CD4-positive, alpha-beta T cell treated with Interleukin-21 for 1 hour (primary cell): ENCODE results near the gene VKORC1L1.
A peak's percentile ranks its signal among the peaks of the same experiment; 100 is the strongest.
"Not testable (repeated sequence)": the region's sequence is repeated elsewhere in the genome, so short reads cannot be mapped to it uniquely, and the experiment has no call there.

Source experiments
- DNase-seq: peaks from one replicate; pipeline ENCODE4 v3.0.0-alpha.2; 2020

Gene VKORC1L1

DNA sequence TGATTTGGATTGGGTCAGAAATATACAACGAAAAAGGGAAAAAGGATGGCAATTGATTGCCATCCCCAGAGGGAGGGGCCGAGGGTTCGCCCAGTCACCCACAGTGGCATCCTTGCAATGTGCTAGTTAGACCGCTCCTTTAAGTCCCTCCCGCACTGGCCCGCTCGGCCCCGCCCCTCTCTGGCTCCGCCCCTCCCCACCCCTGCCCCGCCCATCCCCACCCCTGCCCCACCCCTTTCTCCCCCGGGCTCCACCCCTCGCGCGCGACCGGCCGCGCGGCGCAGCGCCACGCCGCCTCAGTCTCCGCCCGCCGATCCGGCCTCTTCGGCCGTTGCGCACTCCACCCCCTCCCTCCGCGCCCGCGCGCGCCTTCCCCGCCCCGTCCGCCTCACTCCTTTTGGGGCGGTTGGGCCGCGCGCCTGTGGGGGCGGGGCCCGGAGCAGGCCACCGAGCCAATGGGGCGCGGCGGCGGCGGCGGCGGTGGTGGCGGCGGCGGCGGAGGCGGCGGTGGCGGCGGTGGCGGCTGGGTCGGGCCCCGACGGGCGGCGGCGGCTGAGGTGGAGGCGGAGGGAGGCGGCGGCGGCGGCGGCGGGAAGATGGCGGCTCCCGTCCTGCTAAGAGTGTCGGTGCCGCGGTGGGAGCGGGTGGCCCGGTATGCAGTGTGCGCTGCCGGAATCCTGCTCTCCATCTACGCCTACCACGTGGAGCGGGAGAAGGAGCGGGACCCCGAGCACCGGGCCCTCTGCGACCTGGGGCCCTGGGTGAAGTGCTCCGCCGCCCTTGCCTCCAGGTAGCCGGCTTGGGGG is at the start of gene VKORC1L1:
Gene VKORC1L1 (plus strand): TSS at position 299 of the 806 bp plus-strand sequence. CDS start 298 bp downstream, at position 597.
- DNase-seq, result peak; percentile 96

- no peak for DNase-seq
These were observed 45.5 kb upstream of the VKORC1L1 start for GRCh38 chr7:65827366-65827765.

- DNase-seq, result no peak
These were observed 40.6 kb upstream of the VKORC1L1 start for GRCh38 chr7:65832281-65832680.

DNA sequence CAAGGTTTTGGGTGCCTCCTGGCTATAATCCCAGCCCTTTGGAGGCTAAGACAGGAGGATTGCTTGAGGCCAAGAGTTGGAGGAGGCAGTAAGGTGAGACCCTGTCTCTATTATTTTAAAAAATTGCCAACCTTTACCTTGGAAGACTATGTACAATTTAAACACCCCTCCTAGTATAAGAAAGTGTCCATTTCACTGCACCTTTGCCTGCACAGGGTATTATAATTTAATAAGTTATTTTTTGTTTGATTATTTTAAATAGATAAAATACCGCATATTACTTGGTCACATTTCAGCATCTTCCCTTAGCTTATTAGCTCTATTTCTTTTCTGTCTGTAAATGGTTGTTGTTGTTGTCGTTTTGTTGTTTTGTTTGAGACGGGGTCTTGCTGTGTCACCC is 36.2 kb upstream of the VKORC1L1 start:
- DNase-seq, result not testable (repeated sequence)

DNA sequence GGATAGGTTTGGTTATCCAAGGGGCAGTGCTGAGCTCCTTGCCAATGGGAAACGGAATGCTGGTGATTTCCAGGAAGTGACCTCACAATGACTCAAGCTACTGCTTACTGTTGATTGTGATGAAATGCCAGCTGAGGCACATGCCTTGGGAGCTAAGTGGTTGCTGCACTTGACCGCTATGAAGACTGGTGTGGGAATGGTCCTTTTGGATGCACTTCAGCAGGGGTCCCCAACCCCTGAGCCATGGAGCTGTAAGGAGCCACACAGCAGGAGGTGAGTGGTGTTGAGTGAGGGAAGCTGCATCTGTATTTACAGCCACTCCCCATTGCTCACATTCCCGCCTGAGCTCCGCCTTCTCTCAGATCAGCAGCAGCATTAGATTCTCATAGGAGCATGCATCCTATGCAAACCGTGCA is 35.3 kb upstream of the VKORC1L1 start:
- not testable (repeated sequence) for DNase-seq

DNA sequence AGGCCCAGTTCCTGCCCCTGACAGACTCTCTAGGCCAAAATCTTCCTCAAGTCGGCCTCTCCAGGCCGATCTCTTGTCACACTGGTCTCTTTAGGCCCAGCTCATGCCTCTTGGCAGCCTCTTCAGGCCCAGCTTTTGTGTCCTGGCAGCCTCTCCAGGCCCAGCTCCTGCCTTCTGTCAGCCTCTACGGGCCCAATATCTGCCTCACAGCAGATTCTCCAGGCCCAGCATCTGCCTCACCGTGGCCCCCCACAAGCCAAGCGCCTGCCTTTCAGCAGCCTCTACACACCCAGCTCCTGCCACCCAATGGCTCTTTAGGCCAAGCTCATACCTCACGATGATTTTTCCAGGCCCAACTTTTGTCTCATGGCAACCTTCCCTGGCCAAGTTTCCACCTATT is 33.0 kb upstream of the VKORC1L1 start:
- DNase-seq, result no peak

- DNase-seq, result no peak
These were observed 32.4 kb upstream of the VKORC1L1 start for GRCh38 chr7:65840446-65840845.

DNA sequence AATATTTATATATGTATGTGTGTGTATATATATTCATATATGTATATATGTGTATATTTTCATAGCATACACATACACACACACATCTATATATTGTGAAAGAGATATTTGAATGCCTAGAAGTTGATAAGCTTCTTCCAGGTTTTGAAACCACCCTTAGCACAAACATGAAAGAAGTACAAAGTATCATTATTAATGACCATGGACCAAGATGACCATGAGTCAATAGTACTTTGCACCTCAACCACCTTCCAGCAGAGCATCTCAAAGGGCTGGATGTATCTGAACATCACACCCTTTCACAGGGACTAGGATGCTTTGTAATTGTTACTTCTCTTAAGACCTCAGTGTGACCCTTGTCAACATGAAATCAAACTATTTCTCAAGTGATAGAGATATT is 29.3 kb upstream of the VKORC1L1 start:
- not testable (repeated sequence) for DNase-seq

- DNase-seq, result no peak
These were observed 26.8 kb upstream of the VKORC1L1 start for GRCh38 chr7:65846008-65846570.

DNA sequence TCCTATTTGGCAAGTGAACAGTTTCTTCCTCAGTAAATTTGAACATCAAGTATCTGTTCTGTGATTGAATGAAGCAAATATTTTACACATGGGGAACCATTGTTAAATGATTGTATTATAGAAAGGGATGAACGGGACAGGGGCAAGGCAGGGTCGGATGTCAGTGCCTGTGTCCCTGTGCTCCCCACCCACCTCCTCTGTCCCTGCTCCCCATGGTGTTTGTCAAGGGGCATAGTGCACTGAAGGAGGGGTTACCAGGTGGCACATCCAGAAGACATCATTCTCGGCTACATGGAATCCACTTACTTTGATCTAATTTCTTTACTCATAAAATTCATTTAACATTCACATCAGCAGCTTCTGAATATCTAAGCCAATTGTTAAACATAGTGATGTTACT is 19.4 kb upstream of the VKORC1L1 start:
- DNase-seq, result not testable (repeated sequence)

DNA sequence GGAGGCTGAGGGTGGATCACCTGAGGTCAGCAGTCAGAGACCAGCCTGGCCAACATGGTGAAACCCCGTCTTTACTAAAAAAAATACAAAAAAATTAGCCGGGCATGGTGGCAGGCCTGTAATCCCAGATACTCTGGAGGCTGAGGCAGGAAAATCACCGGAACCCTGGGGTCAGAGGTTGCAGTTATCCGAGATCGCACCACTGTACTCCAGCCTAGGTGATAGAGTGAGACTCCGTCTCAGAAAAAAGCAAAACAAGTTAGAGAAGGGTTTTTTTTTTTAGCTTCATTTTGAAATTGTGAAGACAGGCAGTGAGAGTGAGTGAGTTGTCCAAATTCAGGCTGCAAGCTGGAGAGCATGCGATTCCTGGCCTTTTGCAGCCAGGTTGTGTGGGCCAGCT is 19.0 kb upstream of the VKORC1L1 start:
- DNase-seq, result not testable (repeated sequence)

DNA sequence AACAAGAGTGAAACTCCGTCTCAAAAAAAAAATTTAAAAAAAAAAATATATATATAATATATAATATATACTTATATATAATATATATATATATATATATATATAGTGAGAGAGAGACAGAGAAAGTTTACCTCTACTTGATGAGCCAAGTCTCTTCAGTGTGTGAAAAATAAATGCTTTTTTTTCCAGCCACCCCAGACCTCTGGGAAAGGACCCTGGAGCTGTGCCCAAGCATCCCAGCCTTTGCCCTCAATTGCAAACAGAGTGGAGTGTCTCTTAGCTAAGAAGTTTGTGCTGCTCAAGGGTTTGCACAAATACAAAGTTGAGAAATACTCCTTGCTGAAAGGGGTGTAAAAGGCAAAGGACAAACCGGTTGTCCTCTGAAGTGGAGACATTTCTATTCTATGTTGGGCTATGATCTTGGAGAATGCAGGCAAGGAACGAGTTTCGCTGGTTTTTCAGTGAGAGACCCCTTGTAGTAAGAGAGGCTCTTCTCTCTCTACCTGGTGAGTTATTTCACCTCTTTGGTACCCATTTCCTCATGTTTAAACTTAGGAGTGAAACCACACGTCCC is 15.5 kb upstream of the VKORC1L1 start:
- DNase-seq, result not testable (repeated sequence)

GRCh38 chr7:65858660-65859059 is 14.2 kb upstream of the VKORC1L1 start:
- not testable (repeated sequence) for DNase-seq

- not testable (repeated sequence) for DNase-seq
These were observed 6.6 kb upstream of the VKORC1L1 start for GRCh38 chr7:65866244-65866643.

- not testable (repeated sequence) for DNase-seq
These were observed 5.2 kb upstream of the VKORC1L1 start for GRCh38 chr7:65867681-65868080.

GRCh38 chr7:65869312-65869711 is 3.6 kb upstream of the VKORC1L1 start:
- DNase-seq, result not testable (repeated sequence)

GRCh38 chr7:65871451-65871850 is 1.4 kb upstream of the VKORC1L1 start:
- not testable (repeated sequence) for DNase-seq

- not testable (repeated sequence) for DNase-seq
These were observed 814 bp downstream of the VKORC1L1 start for GRCh38 chr7:65873582-65874193.

DNA sequence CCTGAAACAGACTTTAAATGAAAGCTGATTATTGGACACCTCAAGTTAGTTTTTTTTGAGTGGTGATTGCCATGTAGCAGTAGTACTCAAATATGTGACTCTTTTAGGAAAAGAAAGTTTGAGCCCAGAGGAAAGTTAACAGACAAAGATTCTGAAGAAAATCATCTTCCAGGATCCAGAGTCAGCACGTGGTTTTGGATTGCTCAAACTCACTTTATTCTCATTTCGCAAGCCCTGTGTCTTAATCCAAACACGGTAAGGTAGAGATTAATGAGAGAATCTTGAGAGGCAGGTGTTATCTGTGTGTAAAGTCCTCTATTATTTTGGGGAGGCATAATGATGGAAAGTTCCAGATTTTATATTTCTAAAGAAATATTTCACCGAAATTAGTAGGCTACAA is 2.8 kb downstream of the VKORC1L1 start:
- DNase-seq, result not testable (repeated sequence)

DNA sequence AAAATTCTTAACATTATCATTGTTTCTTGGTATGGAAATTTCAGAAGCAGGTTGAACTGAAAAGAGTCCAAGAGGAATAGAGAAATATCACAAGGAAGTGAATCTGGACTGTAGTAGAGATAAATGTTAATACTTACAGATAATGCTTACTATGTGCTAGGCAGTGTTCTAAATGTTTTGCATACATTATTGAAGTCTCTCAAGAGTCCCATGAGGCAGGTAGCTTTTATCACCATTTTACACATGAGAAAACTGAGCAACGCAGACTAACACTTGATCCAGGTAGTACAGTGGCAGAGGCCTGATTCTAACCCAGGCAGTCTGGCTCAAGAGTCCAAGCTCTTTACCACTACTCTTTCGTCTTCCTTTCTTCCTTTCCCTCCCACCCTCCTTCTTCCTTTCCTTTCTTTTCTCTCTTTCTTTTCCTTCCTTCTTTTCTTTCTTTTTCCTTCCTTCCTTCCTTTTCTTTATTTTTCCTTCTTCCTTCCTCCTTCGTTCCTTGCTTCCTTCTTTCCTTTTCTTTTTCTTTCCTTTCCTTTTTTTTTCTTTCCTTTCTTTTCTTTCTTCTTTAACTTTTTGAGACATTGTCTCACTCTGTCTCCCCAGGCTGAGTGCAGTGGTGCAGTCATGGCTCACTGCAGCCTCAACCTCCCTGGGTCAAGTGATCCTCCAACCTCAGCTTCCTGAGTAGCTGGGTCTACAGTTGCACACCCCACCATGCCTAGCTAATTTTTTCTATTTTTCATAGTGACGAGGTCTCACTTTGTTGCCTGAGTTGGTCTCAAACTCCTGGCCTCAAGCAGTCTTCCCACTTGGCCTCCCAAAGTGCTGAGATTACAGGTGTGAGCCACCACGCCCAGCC is 6.6 kb downstream of the VKORC1L1 start:
- DNase-seq, result not testable (repeated sequence)

- DNase-seq, result not testable (repeated sequence)
These were observed 7.4 kb downstream of the VKORC1L1 start for GRCh38 chr7:65880242-65880641.

- DNase-seq, result not testable (repeated sequence)
These were observed 12.1 kb downstream of the VKORC1L1 start for GRCh38 chr7:65884983-65885382.
